Measurements from ENCODE around the gene ZNF74.
"Not testable (repeated sequence)": the region's sequence is repeated elsewhere in the genome, so short reads cannot be mapped to it uniquely, and the experiment has no call there.

ZNF74 gene

DNA sequence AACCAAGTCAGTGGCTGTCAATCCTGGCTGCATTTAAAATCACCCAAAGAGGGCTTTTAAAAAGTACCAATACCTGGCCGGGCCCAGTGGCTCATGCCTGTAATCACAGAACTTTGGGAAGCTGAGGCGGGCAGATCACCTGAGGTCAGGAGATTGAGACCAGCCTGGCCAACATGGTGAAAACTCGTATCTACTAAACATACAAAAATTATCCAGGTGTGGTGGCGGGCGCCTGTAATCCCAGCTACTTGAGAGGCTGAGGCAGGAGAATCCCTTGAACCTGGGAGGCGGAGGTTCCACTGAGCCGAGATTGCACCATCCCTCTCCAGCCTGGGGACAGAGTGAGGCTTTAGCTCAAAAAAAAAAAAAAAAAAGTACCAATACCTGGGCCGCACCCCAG lies 17.7 kb upstream of the ZNF74 start:
- DNase-seq (ENCODE audit: low spot score), result not testable (repeated sequence)

DNA sequence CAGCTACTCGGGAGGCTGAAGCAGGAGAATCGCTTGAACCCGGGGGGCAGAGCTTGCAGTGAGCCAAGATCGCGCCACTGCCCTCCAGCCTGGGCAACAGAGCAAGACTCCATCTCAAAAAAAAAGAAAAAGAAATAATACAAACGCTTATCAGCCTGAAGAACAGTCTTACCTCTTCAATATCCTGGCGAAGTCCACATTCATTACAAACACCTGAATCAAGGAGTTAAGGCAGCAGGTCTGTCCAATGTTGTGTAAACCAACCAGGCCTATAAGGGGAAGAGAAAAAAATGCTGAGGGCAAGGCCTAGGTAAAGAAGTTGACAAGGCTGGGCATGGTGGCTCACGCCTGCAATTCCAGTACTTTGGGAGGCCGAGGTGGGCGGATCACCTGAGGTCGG lies 17.0 kb upstream of the ZNF74 start:
- not testable (repeated sequence) for DNase-seq (ENCODE audit: low spot score)

DNA sequence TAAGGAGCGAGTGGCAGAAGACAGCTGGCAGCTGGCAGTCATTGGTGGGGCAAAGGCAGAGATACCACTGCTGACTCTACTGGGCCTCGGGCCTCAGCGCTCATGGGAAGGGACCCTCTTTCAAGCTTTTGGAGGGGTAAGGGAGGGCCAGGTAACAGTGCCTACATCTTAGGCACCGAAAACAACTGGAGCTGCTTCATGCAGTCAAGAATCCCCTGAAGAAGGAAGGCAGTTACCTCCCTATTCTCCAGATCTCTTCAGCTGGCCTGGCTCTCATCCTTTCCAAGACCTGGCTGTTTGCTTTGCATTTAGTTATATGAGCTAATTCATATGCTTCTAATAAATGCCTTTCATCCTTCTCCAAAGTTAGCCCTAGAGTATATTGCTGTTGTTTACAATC lies 15.8 kb upstream of the ZNF74 start:
- DNase-seq (ENCODE audit: low spot score), result no peak

DNA sequence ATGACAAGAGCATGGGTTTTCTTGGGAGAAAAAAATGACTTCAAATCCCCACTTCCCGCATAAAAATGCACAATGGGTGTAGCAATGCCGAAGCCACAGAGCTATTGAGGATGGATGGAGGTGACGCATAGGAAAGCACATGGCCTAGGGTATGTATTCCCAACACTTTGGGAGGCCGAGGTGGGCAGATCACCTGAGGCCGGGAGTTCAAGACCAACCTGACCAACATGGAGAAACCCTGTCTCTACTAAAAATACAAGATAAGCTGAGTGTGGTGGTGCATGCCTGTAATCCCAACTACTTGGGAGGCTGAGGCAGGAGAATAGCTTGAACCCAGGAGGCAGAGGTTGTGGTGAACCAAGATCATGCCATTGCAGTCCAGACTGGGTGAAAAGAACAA lies 15.3 kb upstream of the ZNF74 start:
- not testable (repeated sequence) for DNase-seq (ENCODE audit: low spot score)

DNA sequence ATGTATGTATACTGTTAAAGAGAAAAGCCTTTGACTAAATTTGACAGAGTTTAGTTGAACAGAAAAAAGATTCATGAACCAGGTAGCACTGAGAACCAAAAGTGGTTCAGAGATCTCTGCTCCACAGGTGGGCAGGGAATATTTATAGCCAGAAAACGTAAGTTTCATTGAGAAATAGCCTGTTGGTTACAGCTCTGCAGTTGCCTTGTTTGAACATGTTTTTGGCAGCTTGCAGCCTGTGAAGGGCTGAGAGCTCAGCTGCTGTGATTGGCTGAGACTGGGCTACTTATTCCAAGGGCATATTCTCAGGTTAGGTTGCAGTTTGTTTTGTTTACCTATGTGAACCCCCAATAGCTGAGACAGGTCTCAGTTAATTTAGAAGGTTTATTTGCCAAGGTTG lies 13.5 kb upstream of the ZNF74 start:
- no peak for DNase-seq (ENCODE audit: low spot score)

DNA sequence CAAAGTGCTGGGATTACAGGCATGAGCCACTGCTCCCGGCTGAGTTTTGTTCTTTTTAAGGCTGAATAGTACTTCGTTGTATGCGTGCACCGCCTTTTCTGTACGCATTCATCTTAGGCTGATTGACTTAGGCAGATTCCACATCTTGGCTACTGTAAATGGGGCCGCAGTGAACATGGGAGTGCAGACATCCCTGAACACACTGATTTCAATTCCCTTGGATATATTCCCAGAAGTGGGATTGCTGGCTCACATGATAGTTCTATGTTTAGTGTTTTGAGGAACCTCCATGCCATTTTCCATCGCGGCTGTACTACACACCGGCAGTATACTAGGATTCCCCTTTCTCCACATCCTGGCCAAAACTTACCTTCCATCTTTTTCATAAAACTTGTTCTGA lies 10.4 kb upstream of the ZNF74 start:
- DNase-seq (ENCODE audit: low spot score), result no peak

DNA sequence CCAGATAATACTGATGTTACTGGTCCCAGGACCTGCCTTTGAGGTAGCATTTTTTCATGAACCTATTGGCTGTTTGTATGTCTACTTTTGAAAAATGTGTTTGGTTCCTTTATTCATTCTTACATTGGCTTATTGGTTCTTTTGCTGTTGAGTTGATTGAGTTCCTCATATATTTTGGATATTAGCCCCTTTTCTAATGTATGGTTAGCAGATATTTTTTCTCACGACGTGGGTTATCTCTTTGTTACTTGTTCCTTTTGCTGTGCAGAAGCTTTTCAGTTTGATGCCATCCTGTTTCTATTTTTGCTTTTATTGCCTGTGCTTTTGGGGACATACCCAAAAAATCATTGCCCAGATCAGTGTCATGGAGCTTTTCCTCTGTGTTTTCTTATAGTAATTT lies 9.8 kb upstream of the ZNF74 start:
- no peak for DNase-seq (ENCODE audit: low spot score)

DNA sequence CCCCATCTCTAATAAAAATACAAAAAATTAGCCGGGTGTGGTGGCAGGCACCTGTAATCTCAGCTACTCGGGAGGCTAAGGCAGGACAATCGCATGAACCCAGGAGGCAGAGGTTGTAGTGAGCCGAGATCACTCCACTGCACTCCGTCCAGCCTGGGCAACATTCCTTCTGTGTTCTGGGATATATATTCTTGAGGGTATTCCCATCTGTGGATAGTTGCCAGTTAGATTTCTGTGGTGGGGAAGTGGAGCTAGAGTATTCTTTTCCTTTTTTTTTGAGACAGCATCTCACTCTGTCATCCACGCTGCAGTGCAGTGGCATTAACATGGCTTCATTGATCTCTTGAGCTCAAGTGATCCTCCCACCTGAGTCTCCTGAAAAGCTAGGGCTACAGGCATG lies 9.1 kb upstream of the ZNF74 start:
- DNase-seq (ENCODE audit: low spot score), result no peak

DNA sequence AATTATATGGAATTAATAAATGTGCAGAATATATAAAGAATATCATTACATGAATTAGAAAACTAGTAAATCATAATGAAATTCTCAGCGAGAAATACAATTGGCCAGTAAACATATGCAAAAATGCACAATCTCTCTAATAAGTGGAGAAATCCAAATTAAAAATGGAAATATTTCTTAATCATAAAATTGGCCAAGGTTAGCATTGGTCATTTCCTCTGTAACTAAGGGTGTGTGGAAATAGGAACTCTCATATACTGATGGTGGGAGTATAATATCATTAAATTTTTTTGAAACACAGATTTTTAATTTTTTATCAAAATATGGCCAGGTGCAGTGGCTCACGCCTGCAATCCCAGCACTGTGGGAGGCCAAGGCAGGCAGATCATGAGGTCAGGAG lies 7.6 kb upstream of the ZNF74 start:
- DNase-seq (ENCODE audit: low spot score), result no peak

DNA sequence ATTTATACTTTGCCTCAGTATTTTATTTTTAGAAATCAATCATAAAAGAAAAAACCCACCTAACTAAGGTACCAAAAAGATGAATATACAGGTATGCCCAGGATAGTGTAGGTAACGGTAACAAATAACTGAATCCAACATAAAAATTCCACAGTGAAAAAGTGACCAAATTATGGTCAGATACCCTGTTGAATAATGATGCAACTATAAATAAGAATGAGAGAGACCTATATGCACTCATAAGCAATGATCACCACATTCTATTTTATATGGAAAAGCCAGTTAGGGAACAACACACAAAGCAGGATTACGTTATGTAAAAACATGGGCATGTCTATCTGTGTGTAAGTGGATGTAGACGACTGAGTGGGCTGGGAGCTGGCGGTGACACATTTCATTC lies 7.0 kb upstream of the ZNF74 start:
- no peak for DNase-seq (ENCODE audit: low spot score)

DNA sequence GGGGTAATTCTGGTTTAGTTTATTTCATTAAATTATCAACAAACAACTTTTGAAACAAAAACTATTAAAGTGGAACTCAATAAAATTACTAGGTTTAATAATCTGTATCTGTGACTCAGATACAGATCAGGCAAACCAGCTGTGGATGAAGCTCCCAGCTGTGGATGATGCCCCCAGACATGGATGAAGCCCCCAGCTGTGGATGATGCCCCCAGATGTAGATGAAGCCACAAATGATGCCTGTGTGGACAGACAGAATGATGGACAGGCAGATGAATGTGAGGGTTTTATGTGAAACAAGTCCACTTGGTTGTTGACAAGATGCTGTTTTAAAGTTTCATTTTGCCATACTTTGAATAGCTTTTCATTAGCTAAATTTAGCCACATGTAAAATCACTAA lies 5.8 kb upstream of the ZNF74 start:
- no peak for DNase-seq (ENCODE audit: low spot score)

DNA sequence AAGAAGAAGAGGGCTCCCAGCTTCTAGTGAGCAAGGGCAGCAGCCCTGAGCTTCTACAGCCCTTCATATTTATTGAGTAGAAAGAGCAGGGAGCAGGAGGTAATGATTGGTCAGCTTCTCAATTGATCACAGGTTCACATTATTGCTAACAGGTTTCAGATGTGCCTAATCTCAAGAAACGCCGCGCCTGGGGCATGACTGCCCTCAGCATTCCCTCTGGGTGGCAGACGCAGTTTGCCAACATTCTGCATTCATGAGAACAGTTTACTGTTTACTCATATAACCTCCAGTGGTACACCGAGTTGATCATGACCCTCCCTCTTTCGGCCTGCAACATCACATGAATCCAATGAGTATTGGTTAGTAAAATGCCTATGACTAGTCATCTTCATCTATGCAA lies 4.7 kb upstream of the ZNF74 start:
- DNase-seq (ENCODE audit: low spot score), result no peak

DNA sequence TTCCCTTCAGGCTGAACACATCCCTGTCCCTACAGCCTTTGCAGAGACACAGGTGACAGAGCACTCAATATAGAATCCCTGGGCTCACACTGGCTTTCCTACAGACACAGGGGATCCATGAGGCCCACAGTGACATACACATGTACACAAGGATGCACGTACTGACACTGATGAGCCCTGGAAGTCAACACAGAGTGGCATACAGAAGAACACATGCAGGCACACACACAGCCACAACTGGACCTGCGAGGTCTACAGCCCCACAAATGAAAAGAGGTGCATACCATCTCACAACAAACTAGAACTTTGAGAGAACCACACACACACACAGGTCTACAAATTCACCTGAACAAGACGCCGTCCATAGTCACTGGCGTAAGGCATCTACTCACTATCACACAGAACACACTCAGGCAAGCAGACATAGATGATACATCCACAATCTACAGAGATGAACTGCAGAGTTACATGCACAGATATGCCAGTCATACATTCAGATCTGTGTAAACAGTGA lies 3.5 kb upstream of the ZNF74 start:
- no peak for DNase-seq (ENCODE audit: low spot score)

DNA sequence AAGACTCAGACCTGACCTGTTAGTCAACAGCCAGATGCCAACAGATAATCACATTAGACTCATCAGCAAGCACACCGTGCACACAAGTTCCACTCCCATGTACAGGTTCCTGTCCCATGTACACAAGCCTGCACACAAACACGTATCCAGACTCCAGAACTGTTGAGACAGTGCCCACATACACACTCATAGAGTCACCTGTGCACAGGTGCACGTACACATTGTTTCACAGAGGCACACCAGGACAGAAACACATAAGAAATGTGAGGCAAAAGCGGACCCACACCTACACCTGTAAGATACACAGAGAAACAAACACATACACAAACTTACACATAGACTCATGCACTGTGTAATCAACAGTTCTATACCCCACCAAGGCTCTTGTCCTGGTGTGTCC lies 2.7 kb upstream of the ZNF74 start:
- no peak for DNase-seq (ENCODE audit: low spot score)

DNA sequence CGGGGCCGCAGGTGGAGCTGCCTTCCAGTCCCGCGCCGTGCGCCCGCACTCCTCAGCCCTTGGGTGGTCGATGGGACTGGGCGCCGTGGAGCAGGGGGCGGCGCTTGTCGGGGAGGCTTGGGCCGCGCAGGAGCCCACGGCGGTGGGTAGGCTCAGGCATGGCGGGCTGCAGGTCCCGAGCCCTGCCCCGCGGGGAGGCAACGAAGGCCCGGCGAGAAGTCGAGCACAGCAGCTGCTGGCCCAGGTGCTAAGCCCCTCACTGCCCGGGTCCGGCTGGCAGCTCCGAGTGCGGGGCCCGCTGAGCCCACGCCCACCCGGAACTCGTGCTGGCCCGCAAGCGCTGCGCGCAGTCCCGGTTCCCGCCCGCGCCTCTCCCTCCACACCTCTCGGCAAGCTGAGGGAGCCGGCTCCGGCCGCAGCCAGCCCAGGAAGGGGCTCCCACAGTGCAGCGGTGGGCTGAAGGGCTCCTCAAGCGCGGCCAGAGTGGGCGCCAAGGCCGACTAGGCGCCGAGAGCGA lies 1.5 kb upstream of the ZNF74 start:
- DNase-seq (ENCODE audit: low spot score), result not testable (repeated sequence)

DNA sequence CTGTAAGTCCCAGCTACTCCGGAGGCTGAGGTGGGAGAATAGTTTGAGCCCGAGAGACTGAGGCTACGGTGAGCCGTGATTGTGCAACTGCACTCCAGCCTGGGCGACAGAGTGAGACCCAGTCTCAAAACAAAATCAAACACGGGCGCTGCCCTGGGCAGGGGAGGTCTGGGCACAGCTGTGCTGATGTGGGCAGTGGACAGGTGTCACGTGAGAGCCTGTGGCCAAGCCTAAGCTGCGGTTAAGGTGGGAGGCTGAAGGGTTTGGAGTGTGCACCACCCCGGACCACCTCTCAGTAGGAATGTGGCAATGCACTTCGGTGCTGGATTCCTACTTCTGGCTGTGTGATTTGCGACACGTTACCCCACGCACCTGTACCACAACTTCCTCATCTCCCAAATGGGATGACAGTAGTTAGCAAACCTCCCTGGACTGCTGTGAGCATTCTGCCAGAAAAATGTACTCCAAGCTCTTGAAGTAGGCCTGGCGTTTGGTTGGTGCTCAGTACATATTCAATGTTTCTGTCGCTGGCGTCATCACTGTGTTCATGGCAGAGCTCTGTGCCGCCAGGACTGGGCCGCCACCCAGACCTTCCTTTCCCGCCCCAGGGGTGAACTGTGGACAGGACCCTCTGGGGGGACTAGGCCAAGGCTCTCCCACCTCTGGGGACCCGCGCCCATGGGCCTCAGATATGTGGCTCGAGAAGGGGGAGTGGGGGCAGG lies 807 bp upstream of the ZNF74 start:
- DNase-seq (ENCODE audit: low spot score), result no peak

DNA sequence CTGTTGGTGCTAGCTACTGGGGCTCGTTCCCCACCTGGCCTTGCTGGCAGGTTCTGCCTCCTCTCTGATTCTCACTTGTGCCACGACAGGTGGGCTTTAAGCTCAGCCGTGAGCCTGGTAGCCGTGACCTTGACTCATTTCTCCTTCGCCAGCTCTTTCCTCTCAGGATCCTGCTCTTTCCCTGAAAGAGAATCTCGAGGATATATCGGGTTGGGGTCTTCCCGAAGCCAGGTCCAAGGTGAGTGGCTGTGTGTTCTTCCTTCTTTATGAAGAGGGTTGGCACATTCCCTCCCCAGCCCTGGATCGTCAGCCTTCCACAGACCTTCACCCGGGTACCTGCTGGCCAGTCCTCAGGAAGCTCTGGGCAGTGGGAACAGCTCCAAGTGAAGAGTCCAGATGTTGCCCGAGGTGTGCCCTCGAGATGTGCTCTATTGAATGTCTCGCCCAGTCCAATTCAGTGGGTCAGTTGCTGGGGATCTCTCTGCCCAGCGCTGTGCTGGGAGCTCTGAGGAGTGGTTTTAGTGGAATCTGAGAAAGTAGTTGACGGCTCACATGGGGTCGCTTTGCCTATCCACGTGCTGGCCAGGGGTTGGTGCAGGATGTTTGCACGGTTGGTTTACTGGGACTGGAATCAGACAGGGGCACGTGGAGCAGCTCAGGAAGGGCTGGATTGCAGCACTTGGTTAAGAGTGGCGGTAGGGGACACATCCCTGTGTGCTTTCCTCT lies 1.4 kb downstream of the ZNF74 start:
- DNase-seq (ENCODE audit: low spot score), result no peak

DNA sequence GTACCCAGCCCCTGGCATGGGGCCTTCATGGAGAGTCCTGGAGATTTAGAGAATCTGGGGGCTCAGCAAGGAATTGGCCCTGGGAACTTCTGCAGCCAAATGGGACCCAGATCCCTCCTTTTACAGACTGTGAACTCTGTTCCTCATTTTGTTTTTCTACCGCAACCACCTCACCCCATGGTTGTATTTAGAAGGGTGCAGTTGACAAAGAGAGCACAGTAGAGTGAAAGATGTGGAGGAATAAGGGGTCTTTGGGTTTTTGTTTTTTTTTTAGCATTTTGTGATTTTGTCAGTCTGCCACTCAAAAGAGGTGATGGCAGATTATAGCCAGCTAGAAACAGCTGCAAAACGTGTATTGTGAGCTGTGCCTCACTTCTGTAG lies 1.9 kb downstream of the ZNF74 start:
- DNase-seq (ENCODE audit: low spot score), result no peak

DNA sequence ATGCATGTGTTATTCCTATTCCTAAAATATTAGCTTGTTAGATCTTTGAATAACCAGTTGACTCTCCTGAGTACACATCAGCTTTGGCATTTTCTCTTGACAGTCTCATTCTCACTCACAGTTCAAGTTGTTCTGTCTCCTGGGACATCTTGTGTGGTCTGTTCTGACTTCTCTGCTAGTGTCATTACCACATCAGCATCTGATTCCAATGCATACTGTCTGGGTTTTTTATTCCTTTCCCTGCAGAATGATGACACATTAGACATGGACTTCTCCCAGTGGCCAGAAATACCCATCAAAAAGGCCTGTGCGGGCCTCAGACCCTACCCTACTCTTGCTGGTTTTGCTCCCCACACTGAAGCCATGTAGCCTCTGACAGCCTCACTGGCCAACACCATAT lies 2.7 kb downstream of the ZNF74 start:
- DNase-seq (ENCODE audit: low spot score), result no peak

DNA sequence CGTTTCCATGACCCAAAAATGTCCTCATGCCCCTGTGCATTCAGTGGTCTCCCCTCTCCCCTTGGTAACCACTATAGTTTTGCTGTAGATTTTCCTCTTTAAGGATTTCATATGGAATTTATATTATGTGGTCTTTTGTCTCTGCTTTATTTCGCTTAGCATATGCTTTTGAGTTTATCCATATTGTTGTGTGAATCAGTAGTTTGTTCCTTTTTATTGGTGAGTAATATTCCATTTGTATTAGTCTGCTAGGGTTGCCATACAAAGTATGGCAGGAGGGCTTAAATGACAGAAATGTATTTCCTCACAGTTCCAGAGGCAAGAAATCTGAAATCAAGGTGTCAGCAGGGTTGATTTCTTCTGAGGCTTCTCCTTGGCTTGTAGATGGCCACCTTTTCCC lies 3.5 kb downstream of the ZNF74 start:
- DNase-seq (ENCODE audit: low spot score), result no peak

DNA sequence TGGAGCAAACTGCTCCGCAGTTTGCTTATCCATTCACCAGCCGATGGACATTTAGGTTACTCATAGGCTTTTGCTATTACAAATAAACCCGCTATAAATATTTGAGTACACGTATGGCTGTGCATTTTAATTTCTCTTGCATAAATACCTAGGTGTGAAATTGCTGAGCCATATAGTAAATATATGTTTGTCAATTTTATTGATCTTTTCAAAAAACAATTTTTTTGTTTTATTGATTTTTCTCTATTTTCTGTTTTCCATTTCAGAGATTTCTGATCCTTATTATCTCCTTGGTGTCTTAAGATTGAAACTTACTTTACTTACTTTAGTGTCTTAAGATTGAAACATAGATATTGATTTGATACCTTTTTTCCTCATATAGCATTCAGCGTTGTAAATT lies 4.5 kb downstream of the ZNF74 start:
- no peak for DNase-seq (ENCODE audit: low spot score)

DNA sequence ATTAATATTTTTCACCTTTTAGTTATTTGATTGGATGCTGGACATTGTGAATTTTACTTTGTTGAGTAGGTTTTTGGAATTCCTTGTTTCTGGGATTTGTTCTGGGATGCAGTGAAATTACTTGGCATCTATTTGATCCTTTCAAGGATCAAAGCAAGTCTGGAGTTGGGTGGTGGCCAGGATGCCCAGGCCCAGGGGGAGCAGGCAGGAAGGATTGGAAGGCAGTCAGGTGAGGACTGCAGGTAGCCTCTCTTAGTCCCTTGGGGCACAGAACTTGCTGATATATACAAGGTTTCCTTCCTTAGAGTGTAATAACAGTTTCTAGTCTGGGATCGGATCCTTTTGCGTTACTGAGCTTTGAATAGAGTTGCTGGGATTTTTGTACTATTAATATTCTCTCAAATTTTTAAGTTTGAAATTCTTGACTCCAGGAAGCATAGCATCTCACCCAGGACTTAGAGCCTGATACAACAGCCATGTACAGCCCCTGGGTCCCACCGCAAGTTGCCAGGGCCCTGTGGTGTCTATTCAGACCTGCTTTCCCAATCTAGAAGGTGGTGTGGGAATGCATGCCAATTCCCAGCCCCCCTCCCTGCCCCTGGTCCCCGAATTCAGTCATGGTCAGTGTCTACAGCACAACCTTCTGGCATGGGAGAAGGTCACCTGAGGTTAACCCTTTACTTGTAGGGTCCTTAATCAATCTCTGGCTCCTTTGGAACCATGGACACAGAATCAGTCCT lies 6.1 kb downstream of the ZNF74 start:
- no peak for DNase-seq (ENCODE audit: low spot score)
